ENCODE data around the gene ATP13A5.

ATP13A5 gene

DNA sequence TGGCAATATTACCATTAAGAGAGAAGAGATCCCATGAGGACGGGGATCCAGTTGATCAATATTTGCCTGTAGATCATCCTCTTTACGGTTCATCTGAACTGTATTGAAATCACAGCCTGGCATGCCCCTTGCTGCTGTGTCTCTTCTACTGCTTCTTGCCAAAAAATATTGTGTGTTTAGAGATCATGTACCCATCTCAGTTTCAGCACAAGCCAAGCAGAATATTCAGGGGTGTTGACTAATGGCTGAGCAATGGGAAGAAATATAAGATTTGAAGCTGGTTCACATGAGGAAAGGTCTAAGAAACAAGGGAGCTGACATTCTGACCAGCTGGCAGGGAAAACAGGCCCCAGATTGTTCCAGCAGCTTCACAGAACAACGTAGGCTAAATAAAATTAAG lies 21.3 kb downstream of the ATP13A5 start:
- no peak overlapping the region for H2BK12ac ChIP-seq (ENCODE audit: low read length)
- H3K4me1 ChIP-seq (ENCODE audit: control insufficient read depth in 2 of 2, insufficient read depth in 1 of 2, low read depth in 1 of 2, low read length in 2 of 2), result peaks cover 0 to 2% of the 10 kb centered on the region in 2 donors
- H3K23ac ChIP-seq (ENCODE audit: low read depth, low read length, poor library complexity), result no peak overlapping the region
- H3K18ac ChIP-seq (ENCODE audit: low read length), result no peak overlapping the region
- no peak overlapping the region for H3K4me3 ChIP-seq (ENCODE audit: low read length in 2 of 2)
- no peak overlapping the region for H3K4ac ChIP-seq (ENCODE audit: low read length)
- H3K79me1 ChIP-seq (ENCODE audit: low read depth, low read length), result no peaks in the 10 kb centered on the region
- no peak overlapping the region for H3K27ac ChIP-seq (replicated peaks; ENCODE audit: low read length)
- H3K9ac ChIP-seq (ENCODE audit: low read depth, low read length, poor library complexity), result no peak overlapping the region
- no CpG with 5 or more reads among the region's 3 CpGs for WGBS, 2 donors (ENCODE audit: extremely low coverage in 2 of 2, insufficient read length in 2 of 2, insufficient replicate concordance in 1 of 2)
- H2BK120ac ChIP-seq (ENCODE audit: low read depth, low read length), result no peak overlapping the region
- H3K14ac ChIP-seq (ENCODE audit: low read length), result no peak overlapping the region
- no peaks in the 10 kb centered on the region for H3K36me3 ChIP-seq (replicated peaks in 1 of 2; ENCODE audit: control insufficient read depth in 2 of 2, insufficient read depth in 2 of 2, low read length in 2 of 2)
- no peaks in the 10 kb centered on the region for H3K9me3 ChIP-seq (replicated peaks in 1 of 2; ENCODE audit: control insufficient read depth in 2 of 2, insufficient read depth in 1 of 2, low read depth in 1 of 2, low read length in 2 of 2)
- H2AK5ac ChIP-seq (ENCODE audit: low read depth, low read length), result no peak overlapping the region
- no peak overlapping the region for H2BK5ac ChIP-seq (ENCODE audit: low read length)
- DNase-seq (ENCODE audit: low spot score), result no peak
- H2BK15ac ChIP-seq (ENCODE audit: low read length), result no peak overlapping the region
- H4K91ac ChIP-seq (ENCODE audit: low read depth, low read length, poor library complexity), result no peak overlapping the region
- H3K27me3 ChIP-seq (ENCODE audit: control insufficient read depth in 3 of 3, insufficient read depth in 3 of 3, low read depth in 1 of 3, low read length in 3 of 3), result no peaks in the 10 kb centered on the region
- H4K8ac ChIP-seq (ENCODE audit: low read depth, low read length), result no peak overlapping the region
- H3K4me2 ChIP-seq (ENCODE audit: insufficient read depth, low read length, poor library complexity, severe bottlenecking), result no peak overlapping the region
- no peak overlapping the region for H2AFZ ChIP-seq (ENCODE audit: low read length)

DNA sequence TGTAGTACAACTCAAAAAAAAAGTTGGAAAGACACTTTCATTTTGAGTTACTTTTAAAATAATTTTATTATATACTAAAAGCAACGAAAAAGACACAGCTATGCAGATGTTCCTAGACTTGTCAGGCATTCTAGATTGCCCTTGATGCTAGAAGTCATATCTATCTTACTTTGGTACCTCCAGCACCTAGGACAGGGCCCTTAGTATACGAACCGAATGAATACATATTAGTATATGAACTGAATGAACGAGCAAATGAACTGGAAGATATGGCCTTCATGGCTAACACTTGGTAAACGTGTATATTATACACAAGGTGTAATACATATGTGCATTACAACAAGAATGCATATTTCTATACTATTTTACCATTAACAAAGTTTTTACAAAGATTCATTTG lies 24.1 kb downstream of the ATP13A5 start:
- no peak overlapping the region for H2BK5ac ChIP-seq (ENCODE audit: low read length)
- H2AFZ ChIP-seq (ENCODE audit: low read length), result no peak overlapping the region
- DNase-seq (ENCODE audit: low spot score), result no peak
- no peak overlapping the region for H3K23ac ChIP-seq (ENCODE audit: low read depth, low read length, poor library complexity)
- H3K36me3 ChIP-seq (replicated peaks in 1 of 2; ENCODE audit: control insufficient read depth in 2 of 2, insufficient read depth in 2 of 2, low read length in 2 of 2), result no peaks in the 10 kb centered on the region
- WGBS, 2 donors (ENCODE audit: extremely low coverage in 2 of 2, insufficient read length in 2 of 2, insufficient replicate concordance in 1 of 2), result no CpG with 5 or more reads among the region's 5 CpGs
- H2BK15ac ChIP-seq (ENCODE audit: low read length), result no peak overlapping the region
- H3K9me3 ChIP-seq (replicated peaks in 1 of 2; ENCODE audit: control insufficient read depth in 2 of 2, insufficient read depth in 1 of 2, low read depth in 1 of 2, low read length in 2 of 2), result no peaks in the 10 kb centered on the region
- no peak overlapping the region for H3K4me2 ChIP-seq (ENCODE audit: insufficient read depth, low read length, poor library complexity, severe bottlenecking)
- no peaks in the 10 kb centered on the region for H3K27me3 ChIP-seq (ENCODE audit: control insufficient read depth in 3 of 3, insufficient read depth in 3 of 3, low read depth in 1 of 3, low read length in 3 of 3)
- no peak overlapping the region for H4K91ac ChIP-seq (ENCODE audit: low read depth, low read length, poor library complexity)
- H4K8ac ChIP-seq (ENCODE audit: low read depth, low read length), result no peak overlapping the region
- H3K27ac ChIP-seq (replicated peaks; ENCODE audit: low read length), result no peak overlapping the region
- no peak overlapping the region for H3K9ac ChIP-seq (ENCODE audit: low read depth, low read length, poor library complexity)
- H3K4ac ChIP-seq (ENCODE audit: low read length), result no peak overlapping the region
- H2AK5ac ChIP-seq (ENCODE audit: low read depth, low read length), result no peak overlapping the region
- H3K4me3 ChIP-seq (ENCODE audit: low read length in 2 of 2), result no peak overlapping the region
- H2BK12ac ChIP-seq (ENCODE audit: low read length), result no peak overlapping the region
- H2BK120ac ChIP-seq (ENCODE audit: low read depth, low read length), result no peak overlapping the region
- no peak overlapping the region for H3K14ac ChIP-seq (ENCODE audit: low read length)
- H3K18ac ChIP-seq (ENCODE audit: low read length), result no peak overlapping the region
- H3K79me1 ChIP-seq (ENCODE audit: low read depth, low read length), result no peaks in the 10 kb centered on the region
- peaks cover 0 to 2% of the 10 kb centered on the region in 2 donors for H3K4me1 ChIP-seq (ENCODE audit: control insufficient read depth in 2 of 2, insufficient read depth in 1 of 2, low read depth in 1 of 2, low read length in 2 of 2)

DNA sequence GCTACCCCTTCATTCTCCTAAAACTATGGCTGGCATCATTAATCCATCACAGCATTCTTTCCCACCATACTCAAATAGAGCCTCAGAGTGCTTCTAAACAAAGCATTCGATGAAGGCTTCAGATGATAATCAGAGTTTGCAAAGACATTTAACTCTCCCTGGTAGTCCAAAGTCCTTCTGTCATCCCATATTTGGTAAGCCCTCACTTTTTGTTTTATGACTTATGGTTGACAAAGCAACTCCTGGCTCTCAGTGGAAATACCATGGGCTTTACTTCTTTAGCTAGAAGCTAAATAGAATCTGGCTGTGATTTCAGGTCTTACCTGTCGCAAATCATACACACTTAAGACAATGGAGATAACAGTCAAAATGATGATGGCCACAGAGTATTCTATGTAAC lies 27.8 kb downstream of the ATP13A5 start:
- no peak overlapping the region for H3K18ac ChIP-seq (ENCODE audit: low read length)
- DNase-seq (ENCODE audit: low spot score), result no peak
- WGBS, 2 donors (ENCODE audit: extremely low coverage in 2 of 2, insufficient read length in 2 of 2, insufficient replicate concordance in 1 of 2), result no CpG with 5 or more reads among the region's 2 CpGs

DNA sequence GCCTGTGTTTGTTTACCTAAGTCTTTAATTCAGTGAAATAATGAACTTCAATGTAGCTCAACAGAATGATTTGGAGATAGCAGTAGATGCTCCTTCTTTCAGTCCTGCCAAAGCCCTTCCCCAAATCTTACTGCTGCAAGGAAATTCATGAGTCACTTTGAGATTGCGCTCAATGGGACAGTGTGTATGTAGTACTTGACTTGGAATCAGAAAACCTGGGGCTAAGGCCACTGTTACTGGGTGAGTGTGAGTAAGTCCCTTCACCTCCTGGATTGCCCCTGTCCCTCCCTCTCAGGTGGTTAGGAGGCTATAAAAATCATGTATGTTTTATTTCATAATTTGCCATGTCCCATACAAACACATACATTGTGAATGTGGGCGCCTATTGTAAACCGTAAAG lies 29.9 kb downstream of the ATP13A5 start:
- Histone ChIP-seq H4K91ac (ENCODE audit: low read depth, low read length, poor library complexity) (no peak overlapping the region), H3K79me1 (ENCODE audit: low read depth, low read length) (no peaks in the 10 kb centered on the region), H2AK5ac (ENCODE audit: low read depth, low read length) (no peak overlapping the region), H3K27ac (replicated peaks; ENCODE audit: low read length) (no peak overlapping the region), H3K4me2 (ENCODE audit: insufficient read depth, low read length, poor library complexity, severe bottlenecking) (no peak overlapping the region), H3K9me3 (replicated peaks in 1 of 2; ENCODE audit: control insufficient read depth in 2 of 2, insufficient read depth in 1 of 2, low read depth in 1 of 2, low read length in 2 of 2) (no peaks in the 10 kb centered on the region), H3K18ac (ENCODE audit: low read length) (no peak overlapping the region), H2BK15ac (ENCODE audit: low read length) (no peak overlapping the region), H2BK12ac (ENCODE audit: low read length) (no peak overlapping the region), H3K36me3 (replicated peaks in 1 of 2; ENCODE audit: control insufficient read depth in 2 of 2, insufficient read depth in 2 of 2, low read length in 2 of 2) (no peaks in the 10 kb centered on the region), H2BK120ac (ENCODE audit: low read depth, low read length) (no peak overlapping the region), H3K4ac (ENCODE audit: low read length) (no peak overlapping the region), H3K23ac (ENCODE audit: low read depth, low read length, poor library complexity) (no peak overlapping the region), H3K9ac (ENCODE audit: low read depth, low read length, poor library complexity) (no peak overlapping the region), H3K27me3 (ENCODE audit: control insufficient read depth in 3 of 3, insufficient read depth in 3 of 3, low read depth in 1 of 3, low read length in 3 of 3) (no peaks in the 10 kb centered on the region), H3K14ac (ENCODE audit: low read length) (no peak overlapping the region), H3K4me1 (ENCODE audit: control insufficient read depth in 2 of 2, insufficient read depth in 1 of 2, low read depth in 1 of 2, low read length in 2 of 2) (peaks cover 0 to 10% of the 10 kb centered on the region in 2 donors), H3K4me3 (ENCODE audit: low read length in 2 of 2) (no peak overlapping the region), H4K8ac (ENCODE audit: low read depth, low read length) (no peak overlapping the region), H2AFZ (ENCODE audit: low read length) (no peak overlapping the region), H2BK5ac (ENCODE audit: low read length) (no peak overlapping the region)
- DNase-seq (ENCODE audit: low spot score), result no peak
- WGBS, 2 donors (ENCODE audit: extremely low coverage in 2 of 2, insufficient read length in 2 of 2, insufficient replicate concordance in 1 of 2), result no CpG with 5 or more reads among the region's 3 CpGs

More for the DNA sequence above, 27.8 kb downstream of the ATP13A5 start:
- Histone ChIP-seq H3K23ac (ENCODE audit: low read depth, low read length, poor library complexity) (no peak overlapping the region), H2BK5ac (ENCODE audit: low read length) (no peak overlapping the region), H3K27me3 (ENCODE audit: control insufficient read depth in 3 of 3, insufficient read depth in 3 of 3, low read depth in 1 of 3, low read length in 3 of 3) (no peaks in the 10 kb centered on the region), H4K91ac (ENCODE audit: low read depth, low read length, poor library complexity) (no peak overlapping the region), H3K27ac (replicated peaks; ENCODE audit: low read length) (no peak overlapping the region), H3K9me3 (replicated peaks in 1 of 2; ENCODE audit: control insufficient read depth in 2 of 2, insufficient read depth in 1 of 2, low read depth in 1 of 2, low read length in 2 of 2) (no peaks in the 10 kb centered on the region), H2AK5ac (ENCODE audit: low read depth, low read length) (no peak overlapping the region), H2BK12ac (ENCODE audit: low read length) (no peak overlapping the region), H2BK120ac (ENCODE audit: low read depth, low read length) (no peak overlapping the region), H3K14ac (ENCODE audit: low read length) (no peak overlapping the region), H3K79me1 (ENCODE audit: low read depth, low read length) (no peaks in the 10 kb centered on the region), H4K8ac (ENCODE audit: low read depth, low read length) (no peak overlapping the region), H3K4me3 (ENCODE audit: low read length in 2 of 2) (no peak overlapping the region), H3K4ac (ENCODE audit: low read length) (no peak overlapping the region), H3K36me3 (replicated peaks in 1 of 2; ENCODE audit: control insufficient read depth in 2 of 2, insufficient read depth in 2 of 2, low read length in 2 of 2) (no peaks in the 10 kb centered on the region), H2AFZ (ENCODE audit: low read length) (no peak overlapping the region), H2BK15ac (ENCODE audit: low read length) (no peak overlapping the region), H3K4me1 (ENCODE audit: control insufficient read depth in 2 of 2, insufficient read depth in 1 of 2, low read depth in 1 of 2, low read length in 2 of 2) (peaks cover 0 to 12% of the 10 kb centered on the region in 2 donors), H3K4me2 (ENCODE audit: insufficient read depth, low read length, poor library complexity, severe bottlenecking) (no peak overlapping the region), H3K9ac (ENCODE audit: low read depth, low read length, poor library complexity) (no peak overlapping the region)

All from neuronal stem cell (in vitro differentiated cells).